GM23338 (cell line): ENCODE measurements around the gene TMEM214. TPM values are rescaled to one million over a fixed set of nuclear protein-coding genes. Genes with fewer than 3 reads are reported as not detected.

Experiments
- ATAC-seq: fragments of 200-7000 bp; cut with Tn5 transposase; 3 replicates; pipeline ENCODE4 v1.9.1; 2020
- DNase-seq: peaks from one replicate; pipeline ENCODE4 v3.0.0-alpha.2; 2015; ENCODE audit warnings: low spot score
- H2AFZ ChIP-seq: fragments of 200-600 bp; sonication (generic); 2 replicates; pipeline ENCODE4 v1.8.0; 2016; ENCODE audit warnings: antibody characterized with exemption, mild to moderate bottlenecking, moderate library complexity
- H3F3A ChIP-seq: fragments of 200-600 bp; sonication (generic); replicated peaks from 2 replicates; pipeline ENCODE4 v1.8.0; 2017; ENCODE audit warnings: antibody characterized with exemption, mixed run types, low read depth
- H3K27ac ChIP-seq: fragments of 200-600 bp; sonication (generic); 2 replicates; pipeline ENCODE4 v1.6.1; 2016; ENCODE audit warnings: low read depth
- H3K27me3 ChIP-seq: fragments of 200-600 bp; sonication (generic); 2 replicates; pipeline ENCODE4 v1.8.0; 2016; ENCODE audit warnings: mild to moderate bottlenecking, mixed run types, moderate library complexity; ENCODE audit not compliant: insufficient read depth
- H3K36me3 ChIP-seq: fragments of 200-600 bp; sonication (generic); 2 replicates; pipeline ENCODE4 v1.8.0; 2016; ENCODE audit warnings: mild to moderate bottlenecking; ENCODE audit not compliant: insufficient read depth
- H3K4me1 ChIP-seq: fragments of 200-600 bp; sonication (generic); 2 replicates; pipeline ENCODE4 v1.8.0; 2016; ENCODE audit warnings: mild to moderate bottlenecking, moderate library complexity; ENCODE audit not compliant: insufficient read depth
- H3K4me2 ChIP-seq: fragments of 200-600 bp; sonication (generic); 2 replicates; pipeline ENCODE4 v1.7.1; 2017; ENCODE audit warnings: mixed run types
- H3K4me3 ChIP-seq: fragments of 200-600 bp; sonication (generic); 2 replicates; pipeline ENCODE4 v1.6.1; 2016; ENCODE audit warnings: mixed run types
- H3K79me2 ChIP-seq: fragments of 200-600 bp; sonication (generic); replicated peaks from 2 replicates; pipeline ENCODE4 v1.8.0; 2017; ENCODE audit warnings: mild to moderate bottlenecking; ENCODE audit not compliant: insufficient read depth
- H3K9me2 ChIP-seq: fragments of 200-600 bp; sonication (generic); 2 replicates; pipeline ENCODE4 v1.8.0; 2017; ENCODE audit not compliant: insufficient read depth
- H4K20me1 ChIP-seq: fragments of 200-600 bp; sonication (generic); replicated peaks from 2 replicates; pipeline ENCODE4 v1.8.0; 2017; ENCODE audit warnings: mild to moderate bottlenecking; ENCODE audit not compliant: insufficient read depth
- H3K27ac Mint-ChIP-seq: 2 replicates; pipeline ENCODE4 v1.8.0; 2020; ENCODE audit warnings: inconsistent platforms, mild to moderate bottlenecking, moderate library complexity, mixed read lengths
- H3K27me3 Mint-ChIP-seq: 3 replicates; pipeline ENCODE4 v1.8.0; 2022; ENCODE audit warnings: low read depth, mild to moderate bottlenecking, moderate library complexity, mixed read lengths, inconsistent platforms; ENCODE audit not compliant: insufficient read depth, poor library complexity
- H3K36me3 Mint-ChIP-seq: 3 replicates; pipeline ENCODE4 v1.8.0; 2021; ENCODE audit warnings: low read depth, mild to moderate bottlenecking, inconsistent platforms, moderate library complexity, mixed read lengths
- H3K4me1 Mint-ChIP-seq: 3 replicates; pipeline ENCODE4 v1.8.0; 2020; ENCODE audit warnings: mild to moderate bottlenecking, inconsistent platforms, mixed read lengths
- H3K4me3 Mint-ChIP-seq: 3 replicates; pipeline ENCODE4 v1.8.0; 2021; ENCODE audit warnings: moderate library complexity, mild to moderate bottlenecking, inconsistent platforms, mixed read lengths
- H3K9me3 Mint-ChIP-seq: 3 replicates; pipeline ENCODE4 v1.8.0; 2020; ENCODE audit warnings: moderate library complexity, mild to moderate bottlenecking, inconsistent platforms, mixed read lengths
- CREB1 ChIP-seq: fragments of 250-450 bp; sonication (Bioruptor Pico); IDR thresholded peaks from 2 replicates; pipeline ENCODE4 v1.5.0; 2020; ENCODE audit warnings: low read depth, mild to moderate bottlenecking, moderate library complexity
- CTCF ChIP-seq, 2 experiments: fragments of 200-600 bp in 1 of 2; sonication (generic) in 1 of 2; conservative IDR thresholded peaks; 2 replicates each; pipeline versions ENCODE4 v1.5.1 to v1.6.1; 2016 to 2017; ENCODE audit warnings: antibody characterized with exemption in 2 of 2, low read depth in 2 of 2, mild to moderate bottlenecking in 2 of 2, moderate library complexity in 1 of 2
- ETS1 ChIP-seq: IDR thresholded peaks from 2 replicates; pipeline ENCODE4 v1.6.1; 2016; ENCODE audit warnings: antibody characterized with exemption
- EZH2 ChIP-seq: fragments of 200-600 bp; sonication (generic); IDR thresholded peaks from one replicate; pipeline ENCODE4 v1.8.0; 2017; ENCODE audit warnings: antibody characterized with exemption, mild to moderate bottlenecking, low read depth; ENCODE audit not compliant: unreplicated experiment
- EZH2phosphoT487 ChIP-seq: fragments of 200-600 bp; sonication (generic); IDR thresholded peaks from one replicate; pipeline ENCODE4 v1.8.1; 2018; ENCODE audit warnings: antibody characterized with exemption; ENCODE audit not compliant: unreplicated experiment
- JUNB ChIP-seq: IDR thresholded peaks from one replicate; pipeline ENCODE4 v1.6.1; 2016; ENCODE audit warnings: antibody characterized with exemption; ENCODE audit not compliant: unreplicated experiment
- NANOG ChIP-seq: IDR thresholded peaks from 2 replicates; pipeline ENCODE4 v1.6.1; 2016; ENCODE audit warnings: antibody characterized with exemption, borderline replicate concordance
- POLR2AphosphoS5 ChIP-seq: IDR thresholded peaks from 2 replicates; pipeline ENCODE4 v1.6.1; 2016; ENCODE audit warnings: antibody characterized with exemption, low read depth
- REST ChIP-seq: IDR thresholded peaks from one replicate; pipeline ENCODE4 v1.6.1; 2018; ENCODE audit warnings: antibody characterized with exemption; ENCODE audit not compliant: unreplicated experiment
- STAT1 ChIP-seq: IDR thresholded peaks from one replicate; pipeline ENCODE4 v1.6.1; 2016; ENCODE audit warnings: antibody characterized with exemption; ENCODE audit not compliant: unreplicated experiment
- ZNF114 ChIP-seq: fragments of 250-450 bp; sonication (Bioruptor Pico); IDR thresholded peaks from 2 replicates; pipeline ENCODE4 v1.5.0; 2020; ENCODE audit warnings: mild to moderate bottlenecking, moderate library complexity
- ZNF331 ChIP-seq: fragments of 250-450 bp; sonication (Bioruptor Pico); IDR thresholded peaks from 2 replicates; pipeline ENCODE4 v1.5.0; 2020; ENCODE audit warnings: low read depth, mild to moderate bottlenecking, moderate library complexity
- ZNF462 ChIP-seq: fragments of 250-450 bp; sonication (Bioruptor Pico); IDR thresholded peaks from 2 replicates; pipeline ENCODE4 v1.5.0; 2020; ENCODE audit warnings: mild to moderate bottlenecking, moderate library complexity
- polyA plus RNA-seq: library from polyadenylated mRNA; unstranded; fragments of >200 nt; fragmentation: Nextera tagmentation; extraction: Ambion mirVana; gene quantifications from 2 replicates; pipeline ENCODE4 v1.2.1, GENCODE V29; 2016
- total RNA-seq: library from RNA; depleted of rRNA; stranded (reverse); fragments of >200 nt; shearing (Covaris generic); gene quantifications from 2 replicates; pipeline ENCODE4 v1.2.3, GENCODE V29; 2014

TMEM214 gene
- total and polyA plus RNA-seq, 2 experiments from 2014 or later: 18.4 to 36.5 TPM

GRCh38 chr2:27009716-27010115 is 23.0 kb upstream of the TMEM214 start:
- H2AFZ ChIP-seq: no peak overlapping the region
- H3K27me3 Mint-ChIP-seq: peaks cover 5% of the 10 kb centered on the region
- no peak for ATAC-seq

More at GRCh38 chr2:27009716-27010115, 23.0 kb upstream of the TMEM214 start:
- TF ChIP-seq EZH2phosphoT487: no peak
- no peak for TF ChIP-seq CREB1 (CRISPR knock-in tag)
- no peak for TF ChIP-seq ETS1
- TF ChIP-seq ZNF462 (CRISPR knock-in tag): no peak
- no peak for TF ChIP-seq ZNF114 (CRISPR knock-in tag)
- TF ChIP-seq REST: no peak
- no peak for TF ChIP-seq JUNB
- TF ChIP-seq EZH2: no peak
- no peak for TF ChIP-seq ZNF331 (CRISPR knock-in tag)
- no peak for TF ChIP-seq CTCF (conservative IDR thresholded peaks at IDR 0.05; ENCODE audit: low read depth in 2 of 2)
- TF ChIP-seq POLR2AphosphoS5: no peak
- TF ChIP-seq NANOG: no peak
- no peak for TF ChIP-seq STAT1
- H3K9me2 ChIP-seq: no peaks in the 10 kb centered on the region
- no peak overlapping the region for H3K27ac Mint-ChIP-seq
- H3K9me3 Mint-ChIP-seq: peaks cover 27% of the 10 kb centered on the region
- H3K79me2 ChIP-seq: no peaks in the 10 kb centered on the region
- no peaks in the 10 kb centered on the region for H3K36me3 ChIP-seq
- no peak overlapping the region for H3K4me3 ChIP-seq
- H3K4me1 Mint-ChIP-seq: peaks cover 3% of the 10 kb centered on the region; the same call in 1 of the 3 replicates
- H3K27me3 ChIP-seq: no peaks in the 10 kb centered on the region
- DNase-seq: no peak
- peaks cover 24% of the 10 kb centered on the region for H3K36me3 Mint-ChIP-seq
- H3K4me3 Mint-ChIP-seq: no peak overlapping the region; the same call in 2 of the 3 replicates
- H4K20me1 ChIP-seq: 0 out of 2 replicates have a peak, but pooled peaks cover 3% of the 10 kb centered on the region
- no peaks in the 10 kb centered on the region for H3K4me1 ChIP-seq
- H3K4me2 ChIP-seq: no peak overlapping the region
- no peak overlapping the region for H3K27ac ChIP-seq
- H3F3A ChIP-seq: no peaks in the 10 kb centered on the region
